Astrocyte of the cerebellum (primary cell): ENCODE measurements around the gene MAP3K14.

Experiments
- DNase-seq: peaks from one replicate; pipeline ENCODE4 v3.0.0-alpha.2; 2011; ENCODE audit warnings: low read depth
- H3K4me3 ChIP-seq: 2 replicates; pipeline ENCODE4 v1.5.1; 2011; ENCODE audit warnings: mild to moderate bottlenecking, low read depth, low read length, moderate library complexity
- CTCF ChIP-seq: IDR thresholded peaks from 2 replicates; pipeline ENCODE4 v1.5.1; 2012; ENCODE audit warnings: low read length, low read depth, moderate library complexity, mild to moderate bottlenecking; ENCODE audit errors: missing control alignments
- in situ Hi-C: cut with HindIII; loops from 2 replicates; pipeline ENCODE4 v1.10.0; 2017; ENCODE audit warnings: low sequenced_read_pairs

Gene MAP3K14

GRCh38 chr17:45309400-45309799, 7.4 kb downstream of the MAP3K14 start:
- no peak for DNase-seq
- TF ChIP-seq CTCF, result no peak
- in situ Hi-C loops, result no loop called here
- no peak overlapping the region for H3K4me3 ChIP-seq

- no peak overlapping the region for H3K4me3 ChIP-seq
- in situ Hi-C loops, result no loop called here
- no peak for TF ChIP-seq CTCF
Measured at GRCh38 chr17:45308840-45309239, 8.0 kb downstream of the MAP3K14 start.

GRCh38 chr17:45308016-45308365, 8.8 kb downstream of the MAP3K14 start:
- no peak for TF ChIP-seq CTCF
- DNase-seq, result no peak
- in situ Hi-C loops, result no loop called here

More at GRCh38 chr17:45308840-45309239, 8.0 kb downstream of the MAP3K14 start:
- DNase-seq, result no peak

GRCh38 chr17:45307290-45308015, 9.4 kb downstream of the MAP3K14 start:
- H3K4me3 ChIP-seq, result no peak overlapping the region
- in situ Hi-C loops, result no loop called here
- peak; percentile 87 for DNase-seq
- TF ChIP-seq CTCF, result no peak

More at GRCh38 chr17:45308016-45308365, 8.8 kb downstream of the MAP3K14 start:
- no peak overlapping the region for H3K4me3 ChIP-seq

GRCh38 chr17:45306623-45307022, 10.2 kb downstream of the MAP3K14 start:
- TF ChIP-seq CTCF, result peak; percentile 13
- no peak for DNase-seq
- no peak overlapping the region for H3K4me3 ChIP-seq
- in situ Hi-C loops, result no loop called here

GRCh38 chr17:45306094-45306493, 10.7 kb downstream of the MAP3K14 start:
- no peak for DNase-seq
- in situ Hi-C loops, result no loop called here
- H3K4me3 ChIP-seq, result no peak overlapping the region
- TF ChIP-seq CTCF, result no peak
